ENCODE measurements around the gene BTBD9.

DNA sequence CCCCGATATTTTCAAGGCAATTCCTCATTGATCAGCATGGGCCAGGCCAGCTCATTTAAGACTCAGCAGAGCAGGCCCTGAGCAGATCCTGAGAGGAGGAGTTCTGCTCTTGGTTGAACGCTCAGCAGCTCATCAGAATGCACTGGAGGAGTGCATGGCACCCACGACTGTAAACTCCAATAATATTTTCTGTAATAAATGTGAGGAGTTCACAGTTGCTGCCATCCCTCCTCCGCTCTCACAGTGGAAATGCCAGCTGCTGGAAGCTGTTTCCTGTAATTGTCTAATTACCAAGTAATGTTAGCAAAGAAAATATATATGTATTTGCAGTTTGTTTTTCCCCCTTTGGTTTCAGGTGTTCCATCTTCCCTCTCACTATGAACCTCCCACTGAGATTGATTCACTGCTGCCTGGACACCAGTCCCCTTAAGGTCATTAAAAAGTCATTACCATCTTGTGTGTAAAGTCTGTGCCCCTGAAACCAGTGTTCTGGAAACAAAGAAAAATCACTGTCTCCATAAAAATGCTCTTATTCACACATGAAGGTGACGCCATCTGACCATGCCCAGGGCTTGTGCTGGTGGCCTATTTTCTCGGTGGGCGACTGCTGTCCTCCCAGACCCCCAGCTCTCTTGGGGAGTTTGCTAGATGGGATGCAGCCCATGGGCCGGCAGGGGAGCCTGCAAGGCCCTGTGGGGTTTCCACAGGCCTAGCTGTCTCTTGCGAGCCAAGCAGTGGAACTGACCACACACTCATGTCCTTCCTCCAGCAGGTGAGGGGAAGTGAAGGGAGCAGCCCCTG, 446.0 kb downstream of the BTBD9 start:
- TF ChIP-seq, protein P1, sequence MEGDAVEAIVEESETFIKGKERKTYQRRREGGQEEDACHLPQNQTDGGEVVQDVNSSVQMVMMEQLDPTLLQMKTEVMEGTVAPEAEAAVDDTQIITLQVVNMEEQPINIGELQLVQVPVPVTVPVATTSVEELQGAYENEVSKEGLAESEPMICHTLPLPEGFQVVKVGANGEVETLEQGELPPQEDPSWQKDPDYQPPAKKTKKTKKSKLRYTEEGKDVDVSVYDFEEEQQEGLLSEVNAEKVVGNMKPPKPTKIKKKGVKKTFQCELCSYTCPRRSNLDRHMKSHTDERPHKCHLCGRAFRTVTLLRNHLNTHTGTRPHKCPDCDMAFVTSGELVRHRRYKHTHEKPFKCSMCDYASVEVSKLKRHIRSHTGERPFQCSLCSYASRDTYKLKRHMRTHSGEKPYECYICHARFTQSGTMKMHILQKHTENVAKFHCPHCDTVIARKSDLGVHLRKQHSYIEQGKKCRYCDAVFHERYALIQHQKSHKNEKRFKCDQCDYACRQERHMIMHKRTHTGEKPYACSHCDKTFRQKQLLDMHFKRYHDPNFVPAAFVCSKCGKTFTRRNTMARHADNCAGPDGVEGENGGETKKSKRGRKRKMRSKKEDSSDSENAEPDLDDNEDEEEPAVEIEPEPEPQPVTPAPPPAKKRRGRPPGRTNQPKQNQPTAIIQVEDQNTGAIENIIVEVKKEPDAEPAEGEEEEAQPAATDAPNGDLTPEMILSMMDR (IDR thresholded peaks at IDR 0.05): no peak
- no peak for TF ChIP-seq POLR2A (IDR thresholded peaks at IDR 0.05)
